NCI-H128 (cell line): ENCODE data around the gene IQCF5.
"Not testable (repeated sequence)": the region's sequence is repeated elsewhere in the genome, so short reads cannot be mapped to it uniquely, and the experiment has no call there.

Experiments used
- DNase-seq: peaks from one replicate; lab custom pipeline; 2025; ENCODE audit not compliant: unreplicated experiment; lab: John Stamatoyannopoulos, UW

The IQCF5 gene

GRCh38 chr3:51869304-51869703, 6.1 kb downstream of the IQCF5 start:
- DNase-seq: no peak

GRCh38 chr3:51868896-51869295, 6.5 kb downstream of the IQCF5 start:
- not testable (repeated sequence) for DNase-seq

- no peak for DNase-seq
Measured at GRCh38 chr3:51862886-51863285, 12.5 kb downstream of the IQCF5 start.

GRCh38 chr3:51860703-51861665, 14.4 kb downstream of the IQCF5 start, which contains the start of gene IQCF2:
Gene IQCF2, plus strand, starts transcription at chr3:51861615. Its CDS starts 52 bp downstream, at chr3:51861667.
- no peak for DNase-seq

GRCh38 chr3:51855411-51855810, 20.0 kb downstream of the IQCF5 start:
- DNase-seq: not testable (repeated sequence)

- no peak for DNase-seq
Measured at GRCh38 chr3:51845129-51845528, 30.3 kb downstream of the IQCF5 start.

- no peak for DNase-seq
Measured at GRCh38 chr3:51836606-51837005, 38.8 kb downstream of the IQCF5 start.

- no peak for DNase-seq
Measured at GRCh38 chr3:51830836-51831385, 44.5 kb downstream of the IQCF5 start.

GRCh38 chr3:51830345-51830744, 45.1 kb downstream of the IQCF5 start:
- DNase-seq: no peak

- no peak for DNase-seq
Measured at GRCh38 chr3:51828297-51828696, 47.1 kb downstream of the IQCF5 start.
